GM20000 (cell line): ENCODE results near the gene DENND6B.

ENCODE experiments used
- DNase-seq: peaks from one replicate; pipeline ENCODE4 v3.0.0; 2012; ENCODE audit warnings: low spot score
- CTCF ChIP-seq: IDR thresholded peaks from 2 replicates; pipeline ENCODE4 v1.5.1; 2012; ENCODE audit warnings: mild to moderate bottlenecking, control low read depth; ENCODE audit errors: extremely low read depth, missing control alignments

Gene DENND6B

GRCh38 chr22:50361222-50361621, 34.4 kb upstream of the DENND6B start:
- TF ChIP-seq CTCF = no peak

DNA sequence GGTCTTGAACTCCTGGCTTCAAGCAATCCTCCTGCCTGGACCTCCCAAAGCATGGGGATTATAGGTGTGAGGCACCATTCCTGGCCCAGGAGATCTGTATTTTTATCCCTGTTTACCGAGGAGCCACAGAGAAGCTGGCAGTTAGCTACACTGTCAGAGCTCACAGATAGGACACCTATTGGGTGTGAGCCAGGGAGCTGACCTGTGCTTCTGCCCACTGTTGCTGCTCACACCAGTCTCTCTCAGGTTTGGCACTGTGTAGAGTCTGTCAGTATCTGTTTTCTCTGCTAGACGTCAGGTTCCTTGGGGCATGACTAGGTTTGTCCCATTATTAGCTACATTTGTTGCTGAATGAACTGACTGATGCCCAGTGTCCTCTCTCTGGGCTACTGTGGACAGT, 33.8 kb upstream of the DENND6B start:
- TF ChIP-seq CTCF = no peak
- no peak for DNase-seq

More at GRCh38 chr22:50361222-50361621, 34.4 kb upstream of the DENND6B start:
- no peak for DNase-seq

DNA sequence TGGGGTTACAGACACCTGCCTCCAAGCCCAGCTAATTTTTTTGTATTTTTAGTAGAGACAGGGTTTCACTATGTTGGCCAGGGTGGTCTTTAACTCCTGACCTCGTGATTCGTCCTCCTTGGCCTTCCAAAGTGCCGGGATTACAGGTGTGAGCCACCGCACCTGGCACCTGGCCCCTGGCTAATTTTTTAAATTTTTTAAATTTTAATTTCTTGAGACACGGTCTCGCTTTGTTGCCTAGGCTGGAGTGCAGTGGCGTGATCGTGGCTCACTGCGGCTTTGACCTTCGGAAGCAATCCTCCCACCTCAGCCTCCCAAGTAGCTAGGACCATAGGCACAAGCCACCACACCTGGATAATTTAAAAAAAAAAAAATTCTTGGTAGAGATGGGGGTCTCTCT, 30.9 kb upstream of the DENND6B start:
- no peak for TF ChIP-seq CTCF
- DNase-seq = no peak

GRCh38 chr22:50357222-50357621, 30.4 kb upstream of the DENND6B start:
- DNase-seq = no peak
- TF ChIP-seq CTCF = no peak

- TF ChIP-seq CTCF = no peak
- DNase-seq = no peak
Measured at GRCh38 chr22:50356186-50356585, 29.4 kb upstream of the DENND6B start.

DNA sequence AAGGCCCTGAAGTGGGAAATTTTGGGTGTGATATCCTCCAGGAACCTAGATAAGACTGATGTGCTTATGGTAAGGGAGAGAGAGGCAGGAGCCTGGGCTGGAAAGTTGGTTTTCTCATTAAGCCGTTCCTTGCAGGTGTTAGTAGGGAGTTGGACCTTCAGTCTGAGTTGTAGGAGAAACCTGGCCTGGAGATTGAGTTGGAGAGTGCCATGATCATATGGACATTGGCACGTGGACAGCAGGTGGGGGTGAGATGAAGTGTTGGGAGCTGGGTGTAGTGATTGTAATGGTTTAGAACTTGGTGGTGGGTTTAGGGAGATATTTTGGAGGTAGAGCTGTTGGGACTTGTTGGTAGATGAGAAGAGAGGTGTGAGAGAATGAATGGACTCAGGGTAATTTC, 21.2 kb upstream of the DENND6B start:
- DNase-seq = no peak
- no peak for TF ChIP-seq CTCF

DNA sequence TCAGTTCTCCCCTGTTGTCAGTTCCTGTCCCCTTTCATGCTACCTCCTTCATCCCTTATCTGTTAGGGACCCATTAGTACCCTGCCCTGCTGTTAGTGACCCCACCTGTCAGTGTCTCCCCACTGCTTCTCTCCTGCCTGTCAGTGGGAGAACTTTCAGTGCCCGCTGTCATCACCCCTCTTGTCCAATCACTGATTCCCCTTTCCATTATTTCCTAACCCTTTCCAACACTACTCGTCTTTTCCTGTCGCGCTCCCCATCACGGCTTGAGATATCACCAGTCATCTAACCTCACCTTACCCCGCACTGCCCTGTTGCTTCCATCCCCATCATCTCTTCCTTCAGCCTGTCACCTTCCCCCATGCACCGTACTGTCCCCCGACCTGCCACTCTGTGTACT, 20.3 kb upstream of the DENND6B start:
- DNase-seq = no peak
- no peak for TF ChIP-seq CTCF

DNA sequence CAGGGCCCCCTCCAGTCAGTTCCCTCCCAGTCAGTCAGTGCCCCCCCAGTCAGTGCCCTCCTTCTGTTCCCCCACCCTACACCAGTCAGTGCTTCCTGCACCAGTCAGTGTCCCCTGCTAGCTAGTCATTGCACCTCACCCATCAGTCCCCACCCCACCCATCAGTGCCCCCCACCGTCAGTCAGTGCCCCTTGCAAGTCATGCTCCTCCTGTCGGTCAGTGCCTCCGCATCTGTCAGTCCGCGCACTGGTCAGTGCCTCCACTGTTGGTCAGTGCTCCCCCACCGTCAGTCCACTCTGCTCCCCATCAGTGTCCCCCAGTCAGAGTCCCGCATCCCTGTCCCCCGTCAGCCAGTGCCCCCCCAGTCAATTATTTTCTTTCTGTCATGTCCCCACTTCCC, 19.7 kb upstream of the DENND6B start:
- TF ChIP-seq CTCF = no peak
- DNase-seq = no peak
